Keratinocyte (primary cell): ENCODE data around the gene CD3D. TPM values are rescaled to one million over a fixed set of nuclear protein-coding genes. Genes with fewer than 3 reads are reported as not detected.

Source experiments
- DNase-seq: peaks from one replicate; pipeline ENCODE4 v3.0.0-alpha.2; 2011; ENCODE audit warnings: low read depth, missing footprints, low spot score
- FAIRE-seq: peaks from 2 replicates; lab custom pipeline; 2011; peaks lifted over from hg19 to GRCh38; lab: Jason Lieb, UNC
- H2AFZ ChIP-seq: 2 replicates; pipeline ENCODE4 v1.6.0; 2012; ENCODE audit warnings: low read length, control low read depth, inconsistent platforms; ENCODE audit not compliant: control insufficient read depth
- H3K27ac ChIP-seq: 2 replicates; pipeline ENCODE4 v1.5.1; 2011; ENCODE audit warnings: low read length; ENCODE audit not compliant: control insufficient read depth, insufficient read depth
- H3K27me3 ChIP-seq: 3 replicates; pipeline ENCODE4 v1.6.0; 2011; ENCODE audit warnings: low read length; ENCODE audit not compliant: control insufficient read depth, insufficient read depth; ENCODE audit errors: extremely low read depth
- H3K36me3 ChIP-seq, 2 experiments: 2 replicates in 1 of 2; 3 replicates in 1 of 2; pipeline ENCODE4 v1.5.1; 2011; ENCODE audit warnings: low read length in 2 of 2, mild to moderate bottlenecking in 1 of 2; ENCODE audit not compliant: control insufficient read depth in 2 of 2, insufficient read depth in 2 of 2; ENCODE audit errors: extremely low read depth in 1 of 2
- H3K4me1 ChIP-seq: 3 replicates; pipeline ENCODE4 v1.5.1; 2011; ENCODE audit warnings: low read length; ENCODE audit not compliant: control insufficient read depth, insufficient read depth; ENCODE audit errors: extremely low read depth
- H3K4me2 ChIP-seq: 3 replicates; pipeline ENCODE4 v1.6.0; 2011; ENCODE audit warnings: low read depth, low read length; ENCODE audit not compliant: control insufficient read depth, insufficient read depth; ENCODE audit errors: extremely low read depth
- H3K4me3 ChIP-seq, 3 experiments: fragments of 200-600 bp in 1 of 3; sonication (generic) in 1 of 3; 2 replicates in 2 of 3; 3 replicates in 1 of 3; pipeline ENCODE4 v1.5.1; 2011 to 2016; ENCODE audit warnings: low read length in 3 of 3, mild to moderate bottlenecking in 3 of 3, control low read depth in 2 of 3, inconsistent platforms in 1 of 3, low read depth in 1 of 3, mixed read lengths in 1 of 3, mixed run types in 1 of 3, moderate library complexity in 1 of 3; ENCODE audit not compliant: control insufficient read depth in 2 of 3, insufficient read depth in 2 of 3; ENCODE audit errors: extremely low read depth in 1 of 3
- H3K79me2 ChIP-seq: 2 replicates; pipeline ENCODE4 v1.6.0; 2012; ENCODE audit warnings: low read length; ENCODE audit not compliant: control insufficient read depth, insufficient read depth
- H3K9ac ChIP-seq: 3 replicates; pipeline ENCODE4 v1.6.0; 2011; ENCODE audit warnings: low read length; ENCODE audit not compliant: control insufficient read depth, insufficient read depth; ENCODE audit errors: extremely low read depth
- H3K9me1 ChIP-seq: 3 replicates; pipeline ENCODE4 v1.6.0; 2011; ENCODE audit warnings: low read length; ENCODE audit not compliant: control insufficient read depth, insufficient read depth; ENCODE audit errors: extremely low read depth
- H3K9me3 ChIP-seq: 2 replicates; pipeline ENCODE4 v1.5.1; 2012; ENCODE audit warnings: low read depth, low read length; ENCODE audit not compliant: control insufficient read depth
- H4K20me1 ChIP-seq: 3 replicates; pipeline ENCODE4 v1.6.0; 2011; ENCODE audit warnings: low read length; ENCODE audit not compliant: control insufficient read depth, insufficient read depth; ENCODE audit errors: extremely low read depth
- EZH2 ChIP-seq: IDR thresholded peaks from one replicate; pipeline ENCODE4 v1.6.1; 2012; ENCODE audit warnings: inconsistent platforms, mild to moderate bottlenecking, low read length, moderate library complexity
- dilution Hi-C: fragments of 300-500 bp; cut with MboI; formaldehyde crosslinking; loops from one replicate; pipeline ENCODE4 v1.7.0; 2020; ENCODE audit warnings: low sequenced_read_pairs; ENCODE audit not compliant: extremely low pct_ligation_motif_present
- polyA plus RNA-seq, 5 experiments: library from polyadenylated mRNA; depleted of rRNA in 3 of 5; stranded (reverse) in 3 of 5; stranded (forward) in 1 of 5; unstranded in 1 of 5; fragments of >200 nt; gene quantifications; 1 replicate in 1 of 5; 2 replicates in 3 of 5; 3 replicates in 1 of 5; pipeline versions ENCODE4 v1.2.1 to v1.2.3, GENCODE V29; 2011 to 2012; ENCODE audit warnings: missing spikeins in 2 of 5, low read depth in 1 of 5, low replicate concordance in 1 of 5
- TF ChIP-seq, protein P1 (sequence below), 3 experiments: IDR thresholded peaks in 1 of 3; conservative IDR thresholded peaks in 1 of 3; optimal IDR thresholded peaks in 1 of 3; 2 replicates in 2 of 3; 3 replicates in 1 of 3; pipeline versions ENCODE3 to v1.5.1; 2011; ENCODE audit warnings: low read length in 3 of 3, mild to moderate bottlenecking in 3 of 3, moderate library complexity in 2 of 3, control low read depth in 1 of 3, inconsistent platforms in 1 of 3; ENCODE audit not compliant: insufficient read depth in 2 of 3; ENCODE audit errors: extremely low read depth in 1 of 3

The CD3D gene
- polyA plus RNA-seq, 1 donor (not counting 4 experiments of a cell fraction or from before 2014, with no cell fraction given), result not detected

DNA sequence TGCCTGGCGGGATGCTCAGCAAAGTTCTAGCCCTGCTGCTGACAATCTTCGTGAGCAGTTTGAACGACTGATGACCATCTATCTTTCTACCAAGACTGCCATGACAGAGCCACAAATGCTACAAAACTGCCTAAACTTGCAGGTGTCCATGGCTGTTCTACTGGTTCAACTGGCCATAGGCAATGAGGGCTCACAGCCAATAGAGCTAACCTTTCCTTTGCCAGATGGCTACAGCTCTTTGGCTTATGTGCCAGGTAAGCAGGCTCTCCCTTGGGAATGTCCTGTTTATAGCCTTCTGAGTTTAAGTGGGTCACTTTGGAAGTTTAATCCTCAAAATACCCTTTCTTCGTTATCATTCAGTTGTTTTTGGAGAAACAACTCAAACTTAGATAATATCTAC is 37.0 kb upstream of the CD3D start:
- FAIRE-seq (no peak), DNase-seq (no peak)
- dilution Hi-C loops, result no loop called here
- Histone ChIP-seq H3K9me3 (no peaks in the 10 kb centered on the region), H3K9ac (no peak overlapping the region), H3K27me3 (no peaks in the 10 kb centered on the region), H3K79me2 (no peaks in the 10 kb centered on the region), H3K4me2 (no peak overlapping the region), H3K36me3 (peaks cover 19 to 20% of the 10 kb centered on the region in 2 experiments), H3K4me1 (no peaks in the 10 kb centered on the region), H3K4me3 (no peak overlapping the region), H2AFZ (no peak overlapping the region), H3K27ac (no peak overlapping the region), H3K9me1 (no peaks in the 10 kb centered on the region), H4K20me1 (no peaks in the 10 kb centered on the region)
- TF ChIP-seq EZH2, result no peak
- TF ChIP-seq, protein P1, sequence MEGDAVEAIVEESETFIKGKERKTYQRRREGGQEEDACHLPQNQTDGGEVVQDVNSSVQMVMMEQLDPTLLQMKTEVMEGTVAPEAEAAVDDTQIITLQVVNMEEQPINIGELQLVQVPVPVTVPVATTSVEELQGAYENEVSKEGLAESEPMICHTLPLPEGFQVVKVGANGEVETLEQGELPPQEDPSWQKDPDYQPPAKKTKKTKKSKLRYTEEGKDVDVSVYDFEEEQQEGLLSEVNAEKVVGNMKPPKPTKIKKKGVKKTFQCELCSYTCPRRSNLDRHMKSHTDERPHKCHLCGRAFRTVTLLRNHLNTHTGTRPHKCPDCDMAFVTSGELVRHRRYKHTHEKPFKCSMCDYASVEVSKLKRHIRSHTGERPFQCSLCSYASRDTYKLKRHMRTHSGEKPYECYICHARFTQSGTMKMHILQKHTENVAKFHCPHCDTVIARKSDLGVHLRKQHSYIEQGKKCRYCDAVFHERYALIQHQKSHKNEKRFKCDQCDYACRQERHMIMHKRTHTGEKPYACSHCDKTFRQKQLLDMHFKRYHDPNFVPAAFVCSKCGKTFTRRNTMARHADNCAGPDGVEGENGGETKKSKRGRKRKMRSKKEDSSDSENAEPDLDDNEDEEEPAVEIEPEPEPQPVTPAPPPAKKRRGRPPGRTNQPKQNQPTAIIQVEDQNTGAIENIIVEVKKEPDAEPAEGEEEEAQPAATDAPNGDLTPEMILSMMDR (optimal IDR thresholded peaks at IDR 0.05 in 1 of 3, IDR thresholded peaks at IDR 0.05 in 1 of 3, conservative IDR thresholded peaks at IDR 0.05 in 1 of 3; ENCODE audit: extremely low read depth in 1 of 3, insufficient read depth in 2 of 3, low read length in 3 of 3), result no peak

DNA sequence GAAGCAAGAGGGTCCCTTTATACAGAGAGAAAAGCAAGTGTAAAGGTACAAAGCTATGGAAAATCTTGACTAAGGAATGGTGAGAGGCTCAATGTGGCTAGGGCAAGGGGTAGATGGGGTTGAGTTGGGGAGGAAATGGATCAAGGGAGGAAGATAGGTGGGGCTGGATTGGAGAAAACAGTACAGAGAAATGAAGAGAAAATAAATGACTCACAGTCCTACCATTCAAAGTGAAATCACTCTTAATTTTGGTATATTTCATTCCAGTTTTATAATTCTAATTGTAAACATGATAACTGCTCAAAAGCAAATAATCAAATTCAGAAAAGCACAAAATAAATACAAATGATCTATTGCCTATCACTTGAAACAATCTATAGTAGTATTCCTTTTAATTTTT is 33.5 kb upstream of the CD3D start:
- no peak overlapping the region for H3K4me2 ChIP-seq
- no peaks in the 10 kb centered on the region for H3K27me3 ChIP-seq
- H3K9me1 ChIP-seq, result no peaks in the 10 kb centered on the region
- H2AFZ ChIP-seq, result no peak overlapping the region
- no peaks in the 10 kb centered on the region for H3K9me3 ChIP-seq
- no peak overlapping the region for H3K9ac ChIP-seq
- FAIRE-seq (no peak), DNase-seq (no peak)
- peaks cover 12 to 15% of the 10 kb centered on the region in 2 experiments for H3K36me3 ChIP-seq
- no peak overlapping the region for H3K27ac ChIP-seq
- dilution Hi-C loops, result no loop called here
- H3K4me1 ChIP-seq, result no peaks in the 10 kb centered on the region
- TF ChIP-seq EZH2, result no peak
- TF ChIP-seq, protein P1 (optimal IDR thresholded peaks at IDR 0.05 in 1 of 3, IDR thresholded peaks at IDR 0.05 in 1 of 3, conservative IDR thresholded peaks at IDR 0.05 in 1 of 3; ENCODE audit: extremely low read depth in 1 of 3, insufficient read depth in 2 of 3, low read length in 3 of 3), result no peak
- H3K4me3 ChIP-seq, result no peak overlapping the region
- H3K79me2 ChIP-seq, result no peaks in the 10 kb centered on the region
- no peaks in the 10 kb centered on the region for H4K20me1 ChIP-seq
